A673 (cell line): Measurements from ENCODE around the gene MAP2K5. TPM values are rescaled to one million over a fixed set of nuclear protein-coding genes. Genes with fewer than 3 reads are reported as not detected.

ENCODE experiments used
- BruUV-seq: library from RNA; stranded (reverse); fragments of 400-500 nt; replicated peaks from 2 replicates; lab custom pipeline; 2021; lab: Mats Ljungman, UMichigan
- CTCF ChIA-PET: fragments of 300-600 bp; sonication (Branson Sonifier 250); formaldehyde crosslinking; loops from one replicate; lab custom pipeline; 2022; ENCODE audit warnings: antibody characterized with exemption; lab: Charles Lee
- POLR2A ChIA-PET: fragments of 300-600 bp; sonication (Branson Sonifier 250); formaldehyde crosslinking; loops from one replicate; lab custom pipeline; 2022; ENCODE audit warnings: antibody characterized with exemption; ENCODE audit not compliant: low non-redundant PET; lab: Charles Lee
- DNase-seq: peaks from one replicate; pipeline ENCODE4 v3.0.0-alpha.2; 2015; ENCODE audit warnings: low spot score
- H3K27ac ChIP-seq: fragments of 200-600 bp; sonication (generic); 2 replicates; pipeline ENCODE4 v1.5.1; 2016; ENCODE audit warnings: mixed run types, low read depth, mild to moderate bottlenecking, mixed read lengths, antibody characterized with exemption, low read length; ENCODE audit not compliant: poor library complexity, severe bottlenecking
- H3K27me3 ChIP-seq: fragments of 200-600 bp; sonication (generic); replicated peaks from 2 replicates; pipeline ENCODE4 v1.6.1; 2017; ENCODE audit warnings: mixed run types, low read depth, mild to moderate bottlenecking, mixed read lengths, antibody characterized with exemption, low read length; ENCODE audit not compliant: insufficient read depth, poor library complexity
- H3K36me3 ChIP-seq: fragments of 200-600 bp; sonication (generic); 2 replicates; pipeline ENCODE4 v1.6.1; 2016; ENCODE audit warnings: mixed run types, mild to moderate bottlenecking, mixed read lengths, antibody characterized with exemption, low read length; ENCODE audit not compliant: insufficient read depth, poor library complexity, severe bottlenecking
- H3K4me1 ChIP-seq: fragments of 200-600 bp; sonication (generic); 2 replicates; pipeline ENCODE4 v1.6.1; 2017; ENCODE audit warnings: mixed run types, mild to moderate bottlenecking, mixed read lengths, antibody characterized with exemption, low read length; ENCODE audit not compliant: insufficient read depth, poor library complexity, severe bottlenecking
- H3K4me3 ChIP-seq: fragments of 200-600 bp; sonication (generic); 2 replicates; pipeline ENCODE4 v1.5.1; 2016; ENCODE audit warnings: low read depth, mixed run types, mild to moderate bottlenecking, mixed read lengths, low read length; ENCODE audit not compliant: poor library complexity, severe bottlenecking
- H3K9me3 ChIP-seq: fragments of 200-600 bp; sonication (generic); 2 replicates; pipeline ENCODE4 v1.6.1; 2016; ENCODE audit warnings: mixed run types, low read depth, mild to moderate bottlenecking, mixed read lengths, antibody characterized with exemption, low read length; ENCODE audit not compliant: poor library complexity, severe bottlenecking
- CTCF ChIP-seq: fragments of 300-800, 200-600 bp; sonication (generic); conservative IDR thresholded peaks from 2 replicates; pipeline ENCODE4 v1.5.1; 2017; ENCODE audit warnings: low read depth, mild to moderate bottlenecking, antibody characterized with exemption, low read length, moderate library complexity, mixed read lengths
- EZH2 ChIP-seq: fragments of 200-600 bp; sonication (generic); IDR thresholded peaks from 2 replicates; pipeline ENCODE4 v1.6.1; 2017; ENCODE audit warnings: borderline replicate concordance, low read depth, mild to moderate bottlenecking, mixed read lengths, antibody characterized with exemption, low read length; ENCODE audit not compliant: poor library complexity, severe bottlenecking
- intact Hi-C: fragments of 100-400 bp; cut with micrococcal nuclease; formaldehyde crosslinking; loops from one replicate; pipeline ENCODE4 v1.10.0; 2022; ENCODE audit not compliant: unreplicated experiment
- total RNA-seq: library from RNA; stranded (reverse); gene quantifications from 2 replicates; pipeline ENCODE4 v1.2.3, GENCODE V29; 2021

MAP2K5 gene
- total RNA-seq, 1 experiment from 2014 or later, result 62.8 TPM

- Histone ChIP-seq H3K4me1 (no peaks in the 10 kb centered on the region), H3K27ac (no peak overlapping the region), H3K27me3 (no peaks in the 10 kb centered on the region), H3K9me3 (no peaks in the 10 kb centered on the region), H3K36me3 (no peaks in the 10 kb centered on the region), H3K4me3 (no peak overlapping the region)
- no TSS peak for BruUV-seq
- ChIA-PET POLR2A (no interaction called here), CTCF (no interaction called here)
- intact Hi-C loops, result no loop called here
- TF ChIP-seq EZH2 (no peak), CTCF (no peak)
- DNase-seq, result no peak
Measured at GRCh38 chr15:67753891-67754290, 211.4 kb downstream of the MAP2K5 start.

GRCh38 chr15:67755264-67755663, 212.8 kb downstream of the MAP2K5 start:
- Histone ChIP-seq H3K36me3 (no peaks in the 10 kb centered on the region), H3K27me3 (no peaks in the 10 kb centered on the region), H3K27ac (no peak overlapping the region), H3K4me3 (no peak overlapping the region), H3K4me1 (no peaks in the 10 kb centered on the region), H3K9me3 (no peaks in the 10 kb centered on the region)
- intact Hi-C loops, result no loop called here
- POLR2A ChIA-PET, result no interaction called here
- TF ChIP-seq EZH2, result no peak
- no peak for TF ChIP-seq CTCF
- BruUV-seq, result no TSS peak
- CTCF ChIA-PET, result no interaction called here
- no peak for DNase-seq

GRCh38 chr15:67755936-67756335, 213.4 kb downstream of the MAP2K5 start:
- no peak overlapping the region for H3K27ac ChIP-seq
- H3K36me3 ChIP-seq, result no peaks in the 10 kb centered on the region
- intact Hi-C loops, result no loop called here
- ChIA-PET POLR2A (no interaction called here), CTCF (no interaction called here)
- DNase-seq, result no peak
- no peaks in the 10 kb centered on the region for H3K4me1 ChIP-seq
- TF ChIP-seq CTCF (no peak), EZH2 (no peak)
- BruUV-seq, result no TSS peak
- H3K4me3 ChIP-seq, result no peak overlapping the region
- H3K9me3 ChIP-seq, result no peaks in the 10 kb centered on the region
- H3K27me3 ChIP-seq, result no peaks in the 10 kb centered on the region
